ENCODE results near the gene MYLK4.

Gene MYLK4

GRCh38 chr6:2754911-2755310, 4.2 kb upstream of the MYLK4 start:
- no peak for DNase-seq

GRCh38 chr6:2754393-2754792, 3.7 kb upstream of the MYLK4 start:
- DNase-seq, result no peak

GRCh38 chr6:2753743-2754142, 3.0 kb upstream of the MYLK4 start:
- DNase-seq, result no peak

DNA sequence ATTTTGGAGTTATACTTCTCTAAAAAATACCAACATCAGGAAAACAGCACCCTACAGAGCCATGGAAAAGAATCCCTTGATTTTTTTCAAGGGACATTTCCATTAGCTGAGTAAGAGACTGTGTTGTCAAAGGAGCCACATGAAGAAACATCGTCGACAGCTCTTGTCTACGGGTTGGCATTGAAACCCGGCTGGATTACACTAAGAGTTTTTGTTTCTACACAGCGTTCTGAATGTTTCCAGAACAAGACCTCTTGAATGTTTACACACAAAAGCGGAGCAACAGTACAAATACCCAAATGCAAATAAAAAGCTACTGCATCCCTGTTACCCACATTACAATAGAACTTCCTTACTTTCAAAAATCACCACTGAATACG, 2.4 kb upstream of the MYLK4 start:
- DNase-seq, result no peak

DNA sequence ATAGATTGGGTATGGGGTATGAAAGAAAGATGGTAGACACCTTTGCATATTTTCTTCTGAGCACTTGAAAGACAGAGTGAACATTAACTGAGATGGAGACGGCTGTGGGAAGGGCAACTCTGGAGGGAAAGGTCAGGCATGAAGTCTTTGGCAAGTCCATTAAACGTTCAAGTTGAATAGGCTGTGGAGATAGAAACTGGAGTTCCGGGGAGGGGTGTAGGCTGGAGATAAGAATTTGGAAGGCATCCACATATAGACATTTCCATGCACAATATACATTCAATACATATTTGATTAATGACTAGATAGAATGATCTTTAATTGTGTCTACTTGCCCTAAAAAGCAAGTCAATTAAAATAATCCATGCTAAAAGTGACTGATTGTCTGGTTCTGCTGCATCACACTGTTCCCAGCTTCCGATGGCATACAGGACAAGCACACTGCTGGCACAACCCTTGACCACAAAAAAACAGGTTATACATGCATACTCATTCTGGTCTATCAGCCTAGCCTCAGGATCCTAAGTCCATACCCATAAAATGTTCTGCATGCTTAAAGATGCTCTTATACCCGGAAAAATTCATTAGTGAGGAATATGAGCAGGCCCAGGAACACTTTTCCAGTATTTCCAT, 1.9 kb upstream of the MYLK4 start:
- no peak for DNase-seq

- peak; percentile 91 for DNase-seq
These were observed 1.1 kb upstream of the MYLK4 start for GRCh38 chr6:2751871-2752270.

GRCh38 chr6:2749969-2750600, 637 bp downstream of the MYLK4 start:
- DNase-seq, result peak; percentile 56

- no peak for DNase-seq
These were observed 2.5 kb downstream of the MYLK4 start for GRCh38 chr6:2748183-2748582.

DNA sequence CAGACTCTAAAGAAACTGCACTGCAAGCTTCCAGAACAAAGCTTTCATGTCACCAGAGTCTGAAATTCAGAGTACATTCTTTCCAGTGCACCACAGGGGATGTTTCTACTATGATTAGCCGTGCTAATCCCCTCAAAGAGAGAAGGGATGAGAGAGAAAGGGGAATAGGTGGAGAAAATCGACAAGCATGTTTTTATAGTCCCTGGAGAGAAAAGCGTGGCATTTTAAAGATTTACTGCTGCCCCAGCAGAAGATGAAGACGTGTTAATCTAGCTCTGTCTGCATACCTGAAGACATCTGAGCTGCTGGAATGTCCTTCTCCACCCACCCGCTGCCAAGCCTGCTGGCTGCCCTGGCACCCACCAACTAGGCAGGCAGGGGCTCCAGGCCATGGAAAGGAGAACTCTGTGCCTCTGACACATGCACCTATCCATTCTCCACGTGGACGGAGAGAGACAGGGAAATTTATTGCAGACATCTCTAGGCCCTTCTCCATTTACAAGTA, 4.1 kb downstream of the MYLK4 start:
- DNase-seq, result no peak

- no peak for DNase-seq
These were observed 5.5 kb downstream of the MYLK4 start for GRCh38 chr6:2745246-2745645.

- no peak for DNase-seq
These were observed 5.9 kb downstream of the MYLK4 start for GRCh38 chr6:2744778-2745177.

DNA sequence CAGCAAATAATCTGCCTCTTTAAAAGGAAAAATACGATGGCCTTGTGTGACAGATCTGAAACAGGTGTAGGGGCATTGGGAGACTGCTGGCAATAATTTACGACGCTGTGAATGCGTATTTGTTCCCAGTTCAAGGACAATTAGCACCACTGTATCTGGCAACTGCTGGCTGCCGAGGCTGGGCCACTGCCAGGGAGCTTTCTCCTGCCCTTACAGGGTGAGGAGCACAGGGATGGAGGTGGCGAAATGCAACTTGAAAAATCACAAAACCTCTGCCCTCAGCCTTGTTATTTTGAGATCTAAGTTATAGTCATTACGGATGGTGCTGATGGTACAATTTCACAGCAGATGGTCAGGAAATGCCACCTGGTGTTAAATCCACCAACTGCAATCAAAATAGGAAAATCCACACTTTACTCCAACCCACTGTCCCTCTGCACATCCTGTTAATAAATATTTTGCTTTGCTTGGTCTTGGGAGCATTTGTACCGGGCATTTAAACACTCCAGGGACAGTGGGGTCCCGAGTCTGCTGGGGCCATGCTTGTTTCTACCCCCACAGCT, 6.4 kb downstream of the MYLK4 start:
- DNase-seq, result no peak

DNA sequence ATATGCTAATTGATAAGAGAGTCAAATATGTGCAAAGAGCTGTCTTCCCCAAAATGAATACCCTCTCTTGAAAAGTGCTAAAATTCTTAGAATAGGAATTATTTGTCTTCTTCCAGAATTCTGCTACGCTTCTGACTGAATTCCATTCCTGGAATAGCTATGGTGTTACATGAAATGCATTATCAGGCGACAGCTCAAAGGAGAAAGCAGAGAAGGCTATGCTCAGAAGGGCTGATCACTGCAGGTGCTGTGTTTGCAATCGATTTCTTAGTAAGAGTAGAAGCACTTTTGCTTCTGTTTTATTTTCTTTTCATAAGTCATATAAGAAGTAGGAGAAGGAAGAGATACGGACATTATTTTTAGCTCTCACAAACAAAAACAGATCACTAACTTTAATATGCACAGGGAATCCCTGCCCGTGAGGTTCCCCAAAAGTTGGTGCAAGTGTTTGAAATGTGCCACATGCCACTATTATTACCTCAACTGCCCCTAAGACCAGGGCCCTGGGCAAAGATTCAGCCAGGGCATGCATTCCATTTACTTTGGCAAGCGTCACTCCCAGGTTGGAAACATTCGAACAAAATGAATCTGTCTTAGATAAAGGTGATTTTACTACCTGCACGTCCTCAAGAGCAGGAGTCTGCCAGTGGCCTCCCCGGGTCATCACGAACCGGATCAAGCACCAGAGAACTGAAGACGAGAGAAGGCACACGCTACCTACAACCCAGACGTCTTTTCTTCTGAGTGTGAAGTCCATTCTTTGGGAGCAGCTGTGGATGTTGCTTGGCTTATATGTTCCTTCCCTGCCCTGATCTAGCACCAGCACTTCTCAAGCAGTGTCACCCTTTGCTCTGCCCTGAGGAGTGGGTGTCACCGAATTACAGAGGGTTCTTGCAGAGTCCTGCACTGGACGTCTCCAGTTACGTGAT, 7.2 kb downstream of the MYLK4 start:
- DNase-seq, result no peak

GRCh38 chr6:2741756-2742155, 9.0 kb downstream of the MYLK4 start:
- DNase-seq, result no peak

GRCh38 chr6:2740581-2740980, 10.1 kb downstream of the MYLK4 start:
- DNase-seq, result no peak

- peak; percentile 28 for DNase-seq
These were observed 11.4 kb downstream of the MYLK4 start for GRCh38 chr6:2739335-2739734.

GRCh38 chr6:2738373-2738979, 12.2 kb downstream of the MYLK4 start:
- DNase-seq, result peak; percentile 71

GRCh38 chr6:2737885-2738284, 12.8 kb downstream of the MYLK4 start:
- DNase-seq, result no peak

DNA sequence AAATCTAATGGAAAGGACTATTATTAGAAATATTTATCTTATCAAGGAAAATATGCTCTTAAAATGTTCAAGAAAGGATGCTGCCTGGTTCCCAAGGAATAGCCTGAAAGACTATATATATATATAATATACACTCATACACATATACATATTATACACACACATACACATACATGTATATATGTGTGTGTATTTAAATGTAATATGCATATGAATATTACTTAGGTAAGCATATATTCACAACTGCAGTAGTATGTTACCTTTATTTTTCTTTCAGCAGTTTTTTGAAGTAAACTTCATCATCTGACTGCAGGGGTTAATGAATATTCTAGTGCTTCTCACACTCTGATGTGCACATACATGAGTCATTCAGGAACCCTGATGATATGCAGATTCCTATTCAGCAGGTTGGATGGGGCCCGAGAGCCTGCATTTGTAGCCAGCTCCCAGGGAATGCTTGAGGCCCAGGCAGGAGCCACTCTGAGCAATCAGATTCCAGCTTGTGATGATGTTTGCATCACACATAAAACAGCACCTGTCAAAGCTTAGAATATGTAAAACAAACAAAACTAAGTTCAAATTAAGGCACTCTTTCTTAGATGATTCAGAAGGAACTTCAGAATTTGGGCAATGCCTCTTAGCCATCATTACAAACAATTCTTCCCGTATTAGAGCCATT, 16.1 kb downstream of the MYLK4 start:
- no peak for DNase-seq

GRCh38 chr6:2733736-2734480, 16.8 kb downstream of the MYLK4 start:
- DNase-seq, result no peak

- DNase-seq, result peak; percentile 92
These were observed 17.4 kb downstream of the MYLK4 start for GRCh38 chr6:2733324-2733723.
